NT2/D1 (cell line): ENCODE measurements around the gene HNMT.

ENCODE experiments used
- SUZ12 ChIP-seq: IDR thresholded peaks from 2 replicates; pipeline ENCODE4 v1.6.1; 2011; ENCODE audit not compliant: insufficient read length, insufficient read depth; ENCODE audit errors: extremely low read depth
- YY1 ChIP-seq: IDR thresholded peaks from 2 replicates; pipeline ENCODE4 v1.6.1; 2011; ENCODE audit not compliant: insufficient read length, insufficient read depth
- ZNF274 ChIP-seq: IDR thresholded peaks from 2 replicates; pipeline ENCODE4 v1.6.1; 2011; ENCODE audit warnings: mild to moderate bottlenecking, low read depth, low read length

- TF ChIP-seq YY1 (no peak), SUZ12 (no peak), ZNF274 (no peak)
These were observed 47.8 kb downstream of the HNMT start for GRCh38 chr2:138012082-138012481.
